HFF-Myc (cell line): ENCODE data around the gene CNTLN.
A peak's percentile ranks its signal among the peaks of the same experiment; 100 is the strongest.

Experiments
- DNase-seq: peaks from one replicate; pipeline ENCODE4 v3.0.0-alpha.2; 2011; ENCODE audit warnings: low read depth; ENCODE audit errors: extremely low read depth
- H3K4me3 ChIP-seq: replicated peaks from 2 replicates; pipeline ENCODE4 v1.5.1; 2011; ENCODE audit warnings: low read depth, mild to moderate bottlenecking, control low read depth, low read length
- CTCF ChIP-seq: IDR thresholded peaks from 2 replicates; pipeline ENCODE4 v1.5.1; 2012; ENCODE audit warnings: mild to moderate bottlenecking, low read depth, low read length, control low read depth; ENCODE audit errors: missing control alignments

Gene CNTLN

GRCh38 chr9:17462869-17463464, 328.1 kb downstream of the CNTLN start:
- TF ChIP-seq CTCF: peak; percentile 49
- H3K4me3 ChIP-seq: no peak overlapping the region
- peak; percentile 31 for DNase-seq

- no peak overlapping the region for H3K4me3 ChIP-seq
- no peak for TF ChIP-seq CTCF
- DNase-seq: no peak
These were observed 335.4 kb downstream of the CNTLN start for GRCh38 chr9:17470036-17470813.

GRCh38 chr9:17472126-17472525, 337.3 kb downstream of the CNTLN start:
- H3K4me3 ChIP-seq: no peak overlapping the region
- TF ChIP-seq CTCF: no peak
- DNase-seq: no peak

- TF ChIP-seq CTCF: no peak
- no peak for DNase-seq
- H3K4me3 ChIP-seq: no peak overlapping the region
These were observed 341.6 kb downstream of the CNTLN start for GRCh38 chr9:17476401-17476800.

GRCh38 chr9:17477816-17478215, 343.0 kb downstream of the CNTLN start:
- H3K4me3 ChIP-seq: no peak overlapping the region
- DNase-seq: no peak
- TF ChIP-seq CTCF: no peak

GRCh38 chr9:17480966-17481365, 346.1 kb downstream of the CNTLN start:
- DNase-seq: no peak
- H3K4me3 ChIP-seq: no peak overlapping the region
- TF ChIP-seq CTCF: no peak
